GM12891 (cell line): ENCODE data around the gene SOX14.

Experiments
- PAX5 ChIP-seq: IDR thresholded peaks from 2 replicates; pipeline ENCODE4 v1.6.1; 2011; ENCODE audit warnings: low read length, moderate library complexity, mild to moderate bottlenecking; ENCODE audit not compliant: insufficient read depth, severe bottlenecking
- POLR2A ChIP-seq: IDR thresholded peaks from 2 replicates; pipeline ENCODE4 v1.6.1; 2011; ENCODE audit warnings: low read depth, low read length, control low read depth
- POLR2AphosphoS5 ChIP-seq: IDR thresholded peaks from 2 replicates; pipeline ENCODE4 v1.6.1; 2011; ENCODE audit warnings: low read depth, low read length, control low read depth
- SPI1 ChIP-seq: IDR thresholded peaks from 2 replicates; pipeline ENCODE4 v1.6.1; 2011; ENCODE audit warnings: low read depth, low read length, control low read depth

GRCh38 chr3:137766041-137766875 lies 2.1 kb downstream of the SOX14 start:
- TF ChIP-seq POLR2AphosphoS5 (no peak), POLR2A (no peak), SPI1 (no peak), PAX5 (no peak)
